MM.1S (cell line): ENCODE measurements around the gene PDXK.

Experiments used
- CTCF ChIP-seq: fragments of 300-600 bp; sonication (generic); IDR thresholded peaks from 2 replicates; pipeline ENCODE4 v1.5.1; 2016; ENCODE audit warnings: antibody characterized with exemption, low read length, mixed read lengths
- EZH2 ChIP-seq: fragments of 300-600 bp; sonication (generic); optimal IDR thresholded peaks from 2 replicates; pipeline ENCODE3; 2017; ENCODE audit warnings: low read depth, mild to moderate bottlenecking, antibody characterized with exemption, low read length, mixed read lengths
- EZH2phosphoT487 ChIP-seq: fragments of 300-600 bp; sonication (generic); IDR thresholded peaks from 2 replicates; pipeline ENCODE4 v1.6.1; 2018; ENCODE audit warnings: antibody characterized with exemption, low read length

- no peak for TF ChIP-seq CTCF
- TF ChIP-seq EZH2phosphoT487: no peak
- no peak for TF ChIP-seq EZH2
Measured at GRCh38 chr21:43811262-43812105, 92.6 kb downstream of the PDXK start.
